Neural crest cell (in vitro differentiated cells): ENCODE data around the gene FOXRED1. TPM values are rescaled to one million over a fixed set of nuclear protein-coding genes. Genes with fewer than 3 reads are reported as not detected.

Experiments used
- DNase-seq: peaks from one replicate; pipeline ENCODE4 v3.0.0; 2021; ENCODE audit warnings: low read depth, mixed read lengths, low spot score
- H3K27ac Mint-ChIP-seq: one replicate; pipeline ENCODE4 v1.8.0; 2021; ENCODE audit warnings: mild to moderate bottlenecking, mixed read lengths; ENCODE audit not compliant: unreplicated experiment
- H3K27me3 Mint-ChIP-seq: 2 replicates; pipeline ENCODE4 v1.8.0; 2021; ENCODE audit warnings: low read depth, mild to moderate bottlenecking, mixed read lengths
- H3K36me3 Mint-ChIP-seq: 2 replicates; pipeline ENCODE4 v1.8.0; 2021; ENCODE audit warnings: low read depth, mild to moderate bottlenecking, mixed read lengths
- H3K4me1 Mint-ChIP-seq: 2 replicates; pipeline ENCODE4 v1.8.0; 2021; ENCODE audit warnings: mixed read lengths
- H3K4me3 Mint-ChIP-seq: one replicate; pipeline ENCODE4 v1.8.0; 2021; ENCODE audit warnings: mild to moderate bottlenecking, mixed read lengths
- H3K9me3 Mint-ChIP-seq: 2 replicates; pipeline ENCODE4 v1.8.0; 2021; ENCODE audit warnings: mixed read lengths
- CTCF ChIP-seq: fragments of 200-600 bp; sonication (generic); conservative IDR thresholded peaks from 2 replicates; pipeline ENCODE4 v1.5.0; 2021; ENCODE audit warnings: antibody characterized with exemption, mild to moderate bottlenecking
- total RNA-seq: library from RNA; stranded (reverse); gene quantifications from 2 replicates; pipeline ENCODE4 v1.2.1, GENCODE V29; 2021

Gene FOXRED1
- total RNA-seq, 1 donor from 2014 or later, result 55.0 TPM

- TF ChIP-seq CTCF, result no peak
- Mint-ChIP-seq H3K27me3 (no peaks in the 10 kb centered on the region), H3K27ac (no peak overlapping the region), H3K9me3 (peaks cover 7% of the 10 kb centered on the region), H3K4me1 (no peaks in the 10 kb centered on the region), H3K4me3 (no peak overlapping the region), H3K36me3 (peaks cover 8% of the 10 kb centered on the region)
- DNase-seq, result no peak
Measured at GRCh38 chr11:126229858-126230540, 39.0 kb upstream of the FOXRED1 start.

- Mint-ChIP-seq H3K4me3 (no peak overlapping the region), H3K36me3 (peaks cover 7% of the 10 kb centered on the region), H3K27ac (no peak overlapping the region), H3K27me3 (no peaks in the 10 kb centered on the region), H3K9me3 (no peaks in the 10 kb centered on the region), H3K4me1 (no peaks in the 10 kb centered on the region)
- no peak for TF ChIP-seq CTCF
- DNase-seq, result no peak
Measured at GRCh38 chr11:126231725-126232459, 37.1 kb upstream of the FOXRED1 start.

- H3K4me3 Mint-ChIP-seq, result no peak overlapping the region
- H3K36me3 Mint-ChIP-seq, result peaks cover 7% of the 10 kb centered on the region
- H3K4me1 Mint-ChIP-seq, result no peaks in the 10 kb centered on the region
- H3K9me3 Mint-ChIP-seq, result no peaks in the 10 kb centered on the region
- no peak for TF ChIP-seq CTCF
- H3K27ac Mint-ChIP-seq, result no peak overlapping the region
- H3K27me3 Mint-ChIP-seq, result no peaks in the 10 kb centered on the region
- DNase-seq, result no peak
Measured at GRCh38 chr11:126232683-126233082, 36.3 kb upstream of the FOXRED1 start.

- Mint-ChIP-seq H3K4me3 (no peak overlapping the region), H3K27ac (no peak overlapping the region), H3K27me3 (no peaks in the 10 kb centered on the region), H3K36me3 (peaks cover 7% of the 10 kb centered on the region), H3K9me3 (no peaks in the 10 kb centered on the region), H3K4me1 (no peaks in the 10 kb centered on the region)
- TF ChIP-seq CTCF, result no peak
- DNase-seq, result no peak
Measured at GRCh38 chr11:126233391-126233790, 35.6 kb upstream of the FOXRED1 start.

GRCh38 chr11:126246636-126247035 lies 22.3 kb upstream of the FOXRED1 start:
- no peak for TF ChIP-seq CTCF
- DNase-seq, result no peak
- Mint-ChIP-seq H3K27ac (no peak overlapping the region), H3K27me3 (no peaks in the 10 kb centered on the region), H3K4me3 (no peak overlapping the region), H3K36me3 (peaks cover 6% of the 10 kb centered on the region), H3K4me1 (no peaks in the 10 kb centered on the region), H3K9me3 (no peaks in the 10 kb centered on the region)
